Measurements from ENCODE around the gene NDFIP2. TPM values are rescaled to one million over a fixed set of nuclear protein-coding genes. Genes with fewer than 3 reads are reported as not detected.

The NDFIP2 gene
- total RNA-seq, 4 donors from 2014 or later = 16.8 to 26.7 (median 20.6) TPM

DNA sequence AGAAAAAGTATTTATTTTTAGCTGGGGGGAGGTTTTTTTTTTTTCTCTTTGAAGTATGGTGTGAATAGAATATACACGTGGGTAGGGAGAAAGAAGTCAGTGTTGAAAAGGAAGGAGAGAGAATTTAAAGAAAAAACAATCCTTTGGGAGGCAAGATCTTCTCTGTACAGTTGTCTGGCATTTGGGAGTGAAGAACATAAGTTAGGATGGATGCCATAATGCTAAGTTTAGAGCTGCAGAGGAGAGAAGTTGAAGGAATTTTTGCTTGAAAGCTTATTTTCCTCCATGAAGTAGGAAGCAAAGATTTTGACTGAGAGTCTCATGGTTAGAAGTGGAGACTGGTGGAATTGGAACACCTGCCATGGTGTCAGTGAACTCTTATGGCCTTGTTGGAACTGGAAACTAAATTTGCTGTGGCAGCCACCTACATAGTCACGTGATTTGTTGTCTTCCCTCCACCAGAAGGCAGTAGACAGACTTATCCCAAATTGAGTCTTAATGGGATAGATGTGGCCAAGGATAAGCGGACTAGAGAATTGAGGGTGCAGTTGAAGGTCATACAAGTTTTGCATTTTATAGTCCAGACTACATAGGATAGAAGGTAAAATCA is 22.0 kb downstream of the NDFIP2 start:
- TF ChIP-seq CTCF (IDR thresholded peaks at IDR 0.05) = no peak
- DNase-seq (ENCODE audit: low spot score) (no peak), ATAC-seq (ENCODE audit: low FRiP score) (no peak)

- DNase-seq (ENCODE audit: low spot score) (no peak), ATAC-seq (ENCODE audit: low FRiP score) (no peak)
- TF ChIP-seq CTCF (IDR thresholded peaks at IDR 0.05) = no peak
Measured at GRCh38 chr13:79503473-79504017, 22.6 kb downstream of the NDFIP2 start.

- ATAC-seq (ENCODE audit: low FRiP score) (no peak), DNase-seq (ENCODE audit: low spot score) (no peak)
- TF ChIP-seq CTCF (IDR thresholded peaks at IDR 0.05) = no peak
Measured at GRCh38 chr13:79508224-79508961, 27.4 kb downstream of the NDFIP2 start.

GRCh38 chr13:79511611-79512010 is 30.7 kb downstream of the NDFIP2 start:
- no peak for ATAC-seq (ENCODE audit: low FRiP score)
- TF ChIP-seq CTCF (IDR thresholded peaks at IDR 0.05) = no peak
- DNase-seq (ENCODE audit: low spot score) = no peak

DNA sequence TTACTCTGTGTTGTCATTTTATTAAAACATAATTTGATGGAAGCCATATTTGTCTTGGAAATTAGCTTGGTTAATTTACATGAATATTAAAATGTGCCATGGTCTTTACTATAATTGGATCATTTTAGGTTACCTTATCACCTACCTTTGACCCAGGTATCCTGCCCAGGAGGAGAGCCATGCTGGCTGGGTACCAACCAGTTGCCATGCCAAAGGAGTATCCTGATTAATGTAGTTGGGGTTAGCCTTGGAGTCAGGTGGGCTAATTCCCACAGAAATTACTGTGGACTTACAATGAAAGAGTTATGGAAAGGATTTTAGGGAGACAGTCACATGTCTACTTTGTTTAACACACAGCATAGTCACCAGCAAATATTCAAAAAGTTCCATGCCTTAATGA is 32.0 kb downstream of the NDFIP2 start:
- no peak for TF ChIP-seq CTCF (IDR thresholded peaks at IDR 0.05)
- ATAC-seq (ENCODE audit: low FRiP score) = no peak
- DNase-seq (ENCODE audit: low spot score) = no peak

DNA sequence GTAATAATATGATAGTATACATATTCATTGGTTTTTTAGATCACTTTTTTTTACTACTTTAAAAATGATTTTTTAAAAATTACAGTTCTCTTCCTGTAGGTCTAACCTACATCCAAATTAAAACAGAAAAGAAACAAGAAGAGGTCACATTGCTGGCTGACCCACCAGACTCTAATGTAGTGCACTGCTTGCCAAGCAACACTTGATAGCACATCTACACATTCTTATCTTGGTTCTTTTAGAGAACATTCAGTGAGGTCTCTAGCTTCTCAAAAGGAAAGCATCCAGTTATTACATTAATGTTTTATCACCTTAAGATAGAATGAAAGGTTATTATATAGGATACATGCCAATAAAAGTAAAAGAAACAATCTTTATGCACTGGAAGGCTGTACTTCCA is 35.6 kb downstream of the NDFIP2 start:
- ATAC-seq (ENCODE audit: low FRiP score) = no peak
- TF ChIP-seq CTCF (IDR thresholded peaks at IDR 0.05) = no peak
- DNase-seq (ENCODE audit: low spot score) = no peak

- ATAC-seq (ENCODE audit: low FRiP score) (no peak), DNase-seq (ENCODE audit: low spot score) (no peak)
- no peak for TF ChIP-seq CTCF (IDR thresholded peaks at IDR 0.05)
Measured at GRCh38 chr13:79519255-79519654, 38.3 kb downstream of the NDFIP2 start.
